ENCODE measurements around the gene IMPA2. TPM values are rescaled to one million over a fixed set of nuclear protein-coding genes. Genes with fewer than 3 reads are reported as not detected.
"Not testable (repeated sequence)": the region's sequence is repeated elsewhere in the genome, so short reads cannot be mapped to it uniquely, and the experiment has no call there.

Gene IMPA2
- total RNA-seq, 1 donor from 2014 or later, result 24.1 TPM

GRCh38 chr18:12038639-12039539 lies 57.6 kb downstream of the IMPA2 start:
- peak; percentile 84 for DNase-seq (ENCODE audit: low spot score)
- Mint-ChIP-seq H3K27me3 (ENCODE audit: unreplicated experiment) (peaks cover 14% of the 10 kb centered on the region), H3K27ac (ENCODE audit: unreplicated experiment) (no peak overlapping the region), H3K4me3 (ENCODE audit: unreplicated experiment) (peak overlapping the region; percentile 59), H3K9me3 (ENCODE audit: unreplicated experiment) (no peaks in the 10 kb centered on the region), H3K36me3 (ENCODE audit: low read depth, unreplicated experiment) (no peaks in the 10 kb centered on the region), H3K4me1 (ENCODE audit: unreplicated experiment) (peaks cover 2% of the 10 kb centered on the region)
- peak; percentile 99 for TF ChIP-seq CTCF (IDR thresholded peaks at IDR 0.05; ENCODE audit: unreplicated experiment)

- not testable (repeated sequence) for H3K9me3 Mint-ChIP-seq (ENCODE audit: unreplicated experiment); H3K27ac Mint-ChIP-seq (ENCODE audit: unreplicated experiment); H3K4me3 Mint-ChIP-seq (ENCODE audit: unreplicated experiment); H3K4me1 Mint-ChIP-seq (ENCODE audit: unreplicated experiment); DNase-seq (ENCODE audit: low spot score); H3K36me3 Mint-ChIP-seq (ENCODE audit: low read depth, unreplicated experiment)
- H3K27me3 Mint-ChIP-seq (ENCODE audit: unreplicated experiment), result peaks cover 14% of the 10 kb centered on the region
Observed at GRCh38 chr18:12039540-12039930, 58.2 kb downstream of the IMPA2 start.

GRCh38 chr18:12041561-12041960 lies 60.3 kb downstream of the IMPA2 start:
- Mint-ChIP-seq H3K27me3 (ENCODE audit: unreplicated experiment) (peaks cover 11% of the 10 kb centered on the region), H3K36me3 (ENCODE audit: low read depth, unreplicated experiment) (no peaks in the 10 kb centered on the region), H3K9me3 (ENCODE audit: unreplicated experiment) (no peaks in the 10 kb centered on the region), H3K27ac (ENCODE audit: unreplicated experiment) (no peak overlapping the region), H3K4me1 (ENCODE audit: unreplicated experiment) (no peaks in the 10 kb centered on the region), H3K4me3 (ENCODE audit: unreplicated experiment) (no peak overlapping the region)
- no peak for TF ChIP-seq CTCF (IDR thresholded peaks at IDR 0.05; ENCODE audit: unreplicated experiment)
- no peak for DNase-seq (ENCODE audit: low spot score)

- Mint-ChIP-seq H3K4me1 (ENCODE audit: unreplicated experiment) (no peaks in the 10 kb centered on the region), H3K9me3 (ENCODE audit: unreplicated experiment) (no peaks in the 10 kb centered on the region), H3K27me3 (ENCODE audit: unreplicated experiment) (peaks cover 3% of the 10 kb centered on the region), H3K36me3 (ENCODE audit: low read depth, unreplicated experiment) (no peaks in the 10 kb centered on the region), H3K27ac (ENCODE audit: unreplicated experiment) (no peak overlapping the region), H3K4me3 (ENCODE audit: unreplicated experiment) (no peak overlapping the region)
- no peak for DNase-seq (ENCODE audit: low spot score)
- TF ChIP-seq CTCF (IDR thresholded peaks at IDR 0.05; ENCODE audit: unreplicated experiment), result no peak
Observed at GRCh38 chr18:12043811-12044210, 62.5 kb downstream of the IMPA2 start.

GRCh38 chr18:12044591-12044990 lies 63.3 kb downstream of the IMPA2 start:
- H3K27me3 Mint-ChIP-seq (ENCODE audit: unreplicated experiment), result peaks cover 3% of the 10 kb centered on the region
- no peaks in the 10 kb centered on the region for H3K4me1 Mint-ChIP-seq (ENCODE audit: unreplicated experiment)

More at GRCh38 chr18:12044591-12044990, 63.3 kb downstream of the IMPA2 start:
- TF ChIP-seq CTCF (IDR thresholded peaks at IDR 0.05; ENCODE audit: unreplicated experiment), result no peak
- H3K27ac Mint-ChIP-seq (ENCODE audit: unreplicated experiment), result no peak overlapping the region
- no peaks in the 10 kb centered on the region for H3K36me3 Mint-ChIP-seq (ENCODE audit: low read depth, unreplicated experiment)
- DNase-seq (ENCODE audit: low spot score), result no peak
- H3K4me3 Mint-ChIP-seq (ENCODE audit: unreplicated experiment), result no peak overlapping the region
- H3K9me3 Mint-ChIP-seq (ENCODE audit: unreplicated experiment), result no peaks in the 10 kb centered on the region

Data from endothelial cell (in vitro differentiated cells).